ENCODE data around the gene MAP2K1.

DNA sequence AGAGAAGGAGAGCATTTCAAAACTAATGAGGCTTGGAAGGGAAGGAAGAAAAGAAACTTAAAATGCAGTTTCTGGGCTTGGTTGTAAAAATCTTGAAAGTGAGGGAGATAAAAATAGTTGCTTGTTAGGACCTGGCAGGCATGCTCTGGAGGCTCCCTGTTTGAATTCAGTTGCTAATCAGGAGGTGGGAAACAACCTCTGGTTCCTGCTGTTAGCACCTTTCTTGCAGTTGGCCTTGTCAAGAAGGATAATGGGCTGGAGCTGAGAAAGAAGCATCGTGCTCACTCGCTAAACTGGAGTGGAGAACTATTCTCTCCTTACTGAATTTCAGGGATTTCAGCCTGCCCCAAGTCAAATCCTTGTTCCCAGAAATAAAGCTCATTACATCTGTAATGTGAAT lies 87.4 kb downstream of the MAP2K1 start:
- TF ChIP-seq, protein P1, sequence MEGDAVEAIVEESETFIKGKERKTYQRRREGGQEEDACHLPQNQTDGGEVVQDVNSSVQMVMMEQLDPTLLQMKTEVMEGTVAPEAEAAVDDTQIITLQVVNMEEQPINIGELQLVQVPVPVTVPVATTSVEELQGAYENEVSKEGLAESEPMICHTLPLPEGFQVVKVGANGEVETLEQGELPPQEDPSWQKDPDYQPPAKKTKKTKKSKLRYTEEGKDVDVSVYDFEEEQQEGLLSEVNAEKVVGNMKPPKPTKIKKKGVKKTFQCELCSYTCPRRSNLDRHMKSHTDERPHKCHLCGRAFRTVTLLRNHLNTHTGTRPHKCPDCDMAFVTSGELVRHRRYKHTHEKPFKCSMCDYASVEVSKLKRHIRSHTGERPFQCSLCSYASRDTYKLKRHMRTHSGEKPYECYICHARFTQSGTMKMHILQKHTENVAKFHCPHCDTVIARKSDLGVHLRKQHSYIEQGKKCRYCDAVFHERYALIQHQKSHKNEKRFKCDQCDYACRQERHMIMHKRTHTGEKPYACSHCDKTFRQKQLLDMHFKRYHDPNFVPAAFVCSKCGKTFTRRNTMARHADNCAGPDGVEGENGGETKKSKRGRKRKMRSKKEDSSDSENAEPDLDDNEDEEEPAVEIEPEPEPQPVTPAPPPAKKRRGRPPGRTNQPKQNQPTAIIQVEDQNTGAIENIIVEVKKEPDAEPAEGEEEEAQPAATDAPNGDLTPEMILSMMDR (conservative IDR thresholded peaks at IDR 0.05; ENCODE audit: low read depth, low read length): no peak
- TF ChIP-seq CHD1 (IDR thresholded peaks at IDR 0.05; ENCODE audit: low read depth, low read length): no peak
- no peak for TF ChIP-seq POLR2A (IDR thresholded peaks at IDR 0.05; ENCODE audit: low read depth, low read length)
- no peak for TF ChIP-seq FOS (IDR thresholded peaks at IDR 0.05; ENCODE audit: low read depth, low read length)
- TF ChIP-seq BHLHE40 (IDR thresholded peaks at IDR 0.05; ENCODE audit: low read depth, low read length): no peak
- TF ChIP-seq SMC3 (IDR thresholded peaks at IDR 0.05; ENCODE audit: low read depth, low read length): no peak
- no peak for TF ChIP-seq CEBPB (IDR thresholded peaks at IDR 0.05; ENCODE audit: low read depth, low read length)
- no peak for TF ChIP-seq RFX5 (IDR thresholded peaks at IDR 0.05; ENCODE audit: low read depth, low read length)
- TF ChIP-seq MXI1 (IDR thresholded peaks at IDR 0.05; ENCODE audit: borderline replicate concordance, low read depth, low read length): no peak
- TF ChIP-seq RAD21 (IDR thresholded peaks at IDR 0.05; ENCODE audit: low read length): no peak
- TF ChIP-seq, protein P2, sequence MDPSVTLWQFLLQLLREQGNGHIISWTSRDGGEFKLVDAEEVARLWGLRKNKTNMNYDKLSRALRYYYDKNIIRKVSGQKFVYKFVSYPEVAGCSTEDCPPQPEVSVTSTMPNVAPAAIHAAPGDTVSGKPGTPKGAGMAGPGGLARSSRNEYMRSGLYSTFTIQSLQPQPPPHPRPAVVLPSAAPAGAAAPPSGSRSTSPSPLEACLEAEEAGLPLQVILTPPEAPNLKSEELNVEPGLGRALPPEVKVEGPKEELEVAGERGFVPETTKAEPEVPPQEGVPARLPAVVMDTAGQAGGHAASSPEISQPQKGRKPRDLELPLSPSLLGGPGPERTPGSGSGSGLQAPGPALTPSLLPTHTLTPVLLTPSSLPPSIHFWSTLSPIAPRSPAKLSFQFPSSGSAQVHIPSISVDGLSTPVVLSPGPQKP (IDR thresholded peaks at IDR 0.05; ENCODE audit: borderline replicate concordance, low read depth, low read length): no peak
- TF ChIP-seq MAZ (IDR thresholded peaks at IDR 0.05; ENCODE audit: borderline replicate concordance, low read depth, low read length): no peak
- no peak for TF ChIP-seq MAFK (IDR thresholded peaks at IDR 0.05; ENCODE audit: low read depth, low read length)
- no peak for TF ChIP-seq RCOR1 (IDR thresholded peaks at IDR 0.05; ENCODE audit: insufficient replicate concordance, low read length)

All from IMR-90 (cell line).